H9 (cell line): Measurements from ENCODE around the gene WIF1. TPM values are rescaled to one million over a fixed set of nuclear protein-coding genes. Genes with fewer than 3 reads are reported as not detected.

ENCODE experiments used
- DNase-seq: peaks from one replicate; pipeline ENCODE4 v3.0.0-alpha.2; 2017
- H2AFZ ChIP-seq: one replicate; pipeline ENCODE4 v1.6.1; 2013; ENCODE audit warnings: mild to moderate bottlenecking, low read length, control low read depth, moderate library complexity
- H2AK5ac ChIP-seq: 2 replicates; pipeline ENCODE4 v1.6.1; 2013; ENCODE audit warnings: low read length, control low read depth, mixed read lengths; ENCODE audit not compliant: insufficient read length
- H2BK120ac ChIP-seq: one replicate; pipeline ENCODE4 v1.6.1; 2013; ENCODE audit warnings: low read depth, mild to moderate bottlenecking, low read length, control low read depth, inconsistent platforms; ENCODE audit not compliant: poor library complexity, severe bottlenecking
- H2BK12ac ChIP-seq: 2 replicates; pipeline ENCODE4 v1.6.1; 2013; ENCODE audit warnings: low read length, control low read depth, mixed read lengths, low read depth; ENCODE audit not compliant: insufficient read length
- H2BK15ac ChIP-seq: 2 replicates; pipeline ENCODE4 v1.6.1; 2013; ENCODE audit warnings: low read depth, low read length, control low read depth
- H2BK20ac ChIP-seq: one replicate; pipeline ENCODE4 v1.6.1; 2013; ENCODE audit warnings: low read depth, mild to moderate bottlenecking, low read length, control low read depth, inconsistent platforms; ENCODE audit not compliant: poor library complexity, severe bottlenecking
- H2BK5ac ChIP-seq: 2 replicates; pipeline ENCODE4 v1.6.1; 2013; ENCODE audit warnings: low read length, control low read depth, mixed read lengths; ENCODE audit not compliant: insufficient read length
- H3K14ac ChIP-seq: 2 replicates; pipeline ENCODE4 v1.6.1; 2013; ENCODE audit warnings: low read length, control low read depth; ENCODE audit not compliant: insufficient read depth
- H3K18ac ChIP-seq: 2 replicates; pipeline ENCODE4 v1.6.1; 2013; ENCODE audit warnings: low read depth, mild to moderate bottlenecking, mixed read lengths, low read length, control low read depth; ENCODE audit not compliant: insufficient read length
- H3K23ac ChIP-seq: 2 replicates; pipeline ENCODE4 v1.6.1; 2013; ENCODE audit warnings: low read length, control low read depth, mixed read lengths, low read depth; ENCODE audit not compliant: insufficient read length
- H3K23me2 ChIP-seq: 2 replicates; pipeline ENCODE4 v1.6.1; 2013; ENCODE audit warnings: low read depth, mild to moderate bottlenecking, mixed read lengths, low read length, control low read depth; ENCODE audit not compliant: insufficient read length, poor library complexity, severe bottlenecking
- H3K27ac ChIP-seq: 2 replicates; pipeline ENCODE4 v1.5.1; 2013; ENCODE audit warnings: low read length, control low read depth, mixed read lengths, low read depth; ENCODE audit not compliant: insufficient read length
- H3K27me3 ChIP-seq: 2 replicates; pipeline ENCODE4 v1.6.1; 2013; ENCODE audit warnings: low read length, control low read depth, inconsistent platforms; ENCODE audit not compliant: insufficient read depth
- H3K4ac ChIP-seq: 2 replicates; pipeline ENCODE4 v1.6.1; 2013; ENCODE audit warnings: low read depth, mild to moderate bottlenecking, control low read depth, inconsistent platforms, low read length, moderate library complexity
- H3K4me1 ChIP-seq: 2 replicates; pipeline ENCODE4 v1.6.1; 2013; ENCODE audit warnings: low read length, control low read depth, inconsistent platforms; ENCODE audit not compliant: insufficient read depth
- H3K4me2 ChIP-seq: 2 replicates; pipeline ENCODE4 v1.6.1; 2013; ENCODE audit warnings: low read length, control low read depth, mixed read lengths; ENCODE audit not compliant: insufficient read length, insufficient read depth
- H3K56ac ChIP-seq: 2 replicates; pipeline ENCODE4 v1.6.1; 2013; ENCODE audit warnings: low read depth, mild to moderate bottlenecking, mixed read lengths, low read length, control low read depth; ENCODE audit not compliant: insufficient read length
- H3K79me1 ChIP-seq: 2 replicates; pipeline ENCODE4 v1.6.1; 2013; ENCODE audit warnings: low read depth, mild to moderate bottlenecking, moderate library complexity, low read length, control low read depth, inconsistent platforms; ENCODE audit not compliant: insufficient read depth, poor library complexity, severe bottlenecking
- H3K79me2 ChIP-seq: 2 replicates; pipeline ENCODE4 v1.6.1; 2013; ENCODE audit warnings: low read length, control low read depth, inconsistent platforms; ENCODE audit not compliant: insufficient read depth
- H3K9ac ChIP-seq: 2 replicates; pipeline ENCODE4 v1.6.1; 2013; ENCODE audit warnings: low read length, control low read depth, mixed read lengths; ENCODE audit not compliant: insufficient read length; ENCODE audit errors: extremely low read depth
- H3K9me3 ChIP-seq: one replicate; pipeline ENCODE4 v1.6.1; 2013; ENCODE audit warnings: low read depth, low read length, inconsistent platforms; ENCODE audit not compliant: control insufficient read depth
- H3T11ph ChIP-seq: one replicate; pipeline ENCODE4 v1.6.1; 2013; ENCODE audit warnings: mild to moderate bottlenecking, low read length, control low read depth, inconsistent platforms
- H4K20me1 ChIP-seq: one replicate; pipeline ENCODE4 v1.6.1; 2013; ENCODE audit not compliant: control insufficient read depth, insufficient read length, insufficient read depth
- H4K5ac ChIP-seq: 2 replicates; pipeline ENCODE4 v1.6.1; 2013; ENCODE audit warnings: low read depth, mild to moderate bottlenecking, mixed read lengths, low read length, control low read depth; ENCODE audit not compliant: insufficient read length
- H4K8ac ChIP-seq: replicated peaks from 2 replicates; pipeline ENCODE4 v1.6.1; 2013; ENCODE audit warnings: low read length, control low read depth, mixed read lengths, low read depth; ENCODE audit not compliant: insufficient read length
- H4K91ac ChIP-seq: 2 replicates; pipeline ENCODE4 v1.6.1; 2013; ENCODE audit warnings: low read depth, mild to moderate bottlenecking, moderate library complexity, mixed read lengths, low read length, control low read depth; ENCODE audit not compliant: insufficient read length
- H3K27ac Mint-ChIP-seq, 3 experiments: 2 replicates in 2 of 3; 3 replicates in 1 of 3; pipeline ENCODE4 v1.8.0; 2020 to 2021; ENCODE audit warnings: mixed read lengths in 3 of 3, mild to moderate bottlenecking in 1 of 3, moderate library complexity in 1 of 3
- H3K27me3 Mint-ChIP-seq: 2 replicates; pipeline ENCODE4 v1.8.0; 2021; ENCODE audit warnings: low read depth, mild to moderate bottlenecking, moderate library complexity, mixed read lengths
- H3K36me3 Mint-ChIP-seq, 3 experiments: 2 replicates in 2 of 3; 3 replicates in 1 of 3; pipeline ENCODE4 v1.8.0; 2020 to 2021; ENCODE audit warnings: low read depth in 3 of 3, mixed read lengths in 3 of 3; ENCODE audit not compliant: insufficient read depth in 1 of 3
- H3K4me1 Mint-ChIP-seq, 2 experiments: 2 replicates each; pipeline ENCODE4 v1.8.0; 2020; ENCODE audit warnings: mixed read lengths in 2 of 2
- H3K4me3 Mint-ChIP-seq, 2 experiments: 2 replicates in 1 of 2; 3 replicates in 1 of 2; pipeline ENCODE4 v1.8.0; 2020 to 2021; ENCODE audit warnings: mild to moderate bottlenecking in 2 of 2, mixed read lengths in 2 of 2, moderate library complexity in 1 of 2
- H3K9me3 Mint-ChIP-seq, 2 experiments: 2 replicates in 1 of 2; 3 replicates in 1 of 2; pipeline ENCODE4 v1.8.0; 2020; ENCODE audit warnings: mild to moderate bottlenecking in 2 of 2, mixed read lengths in 2 of 2, moderate library complexity in 1 of 2
- CTCF ChIP-seq: fragments of 200-600 bp; sonication (generic); conservative IDR thresholded peaks from 3 replicates; pipeline ENCODE4 v1.8.0; 2021; ENCODE audit warnings: antibody characterized with exemption, mild to moderate bottlenecking
- WGBS: extraction: QIAGEN DNeasy Blood & Tissue Kit; methylation state at CpG from one replicate; pipeline ENCODE4 v1.1.7; 2013; ENCODE audit warnings: missing lambda C conversion rate, low lambda C conversion rate, mixed read lengths; ENCODE audit not compliant: insufficient read length; ENCODE audit errors: extremely low coverage; 5-methylcytosine and 5-hydroxymethylcytosine counted together
- long read RNA-seq: library from polyadenylated mRNA; unstranded; transcript quantifications from one replicate; pipeline ENCODE4 v2.0.0, GENCODE V29; 2020
- total RNA-seq: library from RNA; stranded (reverse); gene quantifications from 2 replicates; pipeline ENCODE4 v1.2.1, GENCODE V29; 2021

Gene WIF1
- 0.42 and 0.98 TPM in 2 replicates for total RNA-seq
- long read RNA-seq, partial matches to known transcripts, result 0 of 2 reads
- long read RNA-seq, other reads (novel, unspliced or antisense), result 0 of 2 reads

DNA sequence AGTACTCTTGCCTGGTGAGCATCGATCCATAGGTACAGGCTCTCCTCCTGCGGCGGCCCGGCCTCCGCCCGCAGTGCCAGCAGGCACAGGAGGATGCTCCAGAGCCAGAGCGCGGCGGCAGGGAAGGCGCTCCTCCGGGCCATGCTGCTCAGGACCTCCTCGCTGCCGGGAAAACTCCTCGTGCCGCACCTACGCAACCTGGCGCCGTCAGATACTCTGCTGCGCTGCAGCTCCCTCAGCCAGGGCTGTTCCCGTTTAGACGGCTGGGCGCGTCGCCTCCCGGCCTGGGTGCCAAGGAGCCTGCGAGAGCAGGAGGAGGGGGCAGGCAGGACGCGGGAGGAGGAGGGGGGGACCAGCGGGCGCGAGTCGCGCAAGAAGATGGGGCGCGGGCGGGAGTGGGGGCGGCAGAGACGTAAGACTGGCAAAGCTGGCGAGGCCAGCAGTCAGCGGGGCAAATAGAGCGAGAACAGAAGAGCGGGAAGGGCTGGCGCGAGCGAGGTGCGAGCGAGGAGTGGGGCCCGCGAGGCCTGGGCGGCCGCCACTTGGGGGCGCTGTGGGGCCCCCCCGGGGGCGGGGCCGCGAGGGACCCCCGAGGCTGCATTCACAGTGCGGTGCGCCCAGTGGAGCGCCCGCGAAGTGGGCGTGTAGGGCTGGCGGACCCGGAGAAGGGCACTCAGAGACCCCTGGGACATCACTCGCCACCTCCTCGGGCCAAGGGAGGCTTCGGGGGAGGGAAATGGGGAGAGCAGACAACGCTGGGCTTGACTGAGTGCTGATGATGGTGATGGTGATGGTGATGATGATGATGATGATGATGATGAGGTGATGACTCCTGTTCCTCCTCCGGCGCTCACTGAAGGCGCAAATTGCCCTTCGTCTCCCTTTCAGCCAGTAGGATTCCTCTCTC lies at the start of gene WIF1:
Gene WIF1, minus strand, starts transcription at position 257 of the 907 bp plus-strand sequence. Its CDS starts 114 bp downstream, at position 143.
- H3T11ph ChIP-seq, result no peak within 1 kb of the TSS
- peaks cover 2% of the 10 kb centered on the region; the same call in 1 of the 2 replicates for H3K27me3 ChIP-seq
- H3K23ac ChIP-seq, result no peak within 1 kb of the TSS
- H3K23me2 ChIP-seq, result peaks cover 5% of the 10 kb centered on the region
- H4K20me1 ChIP-seq, result no peaks in the 10 kb centered on the region
- Mint-ChIP-seq H3K36me3 (no peaks in the 10 kb centered on the region), H3K4me3 (peak within 1 kb of the TSS; percentile 49 to 75), H3K27me3 (peaks cover 58% of the 10 kb centered on the region), H3K4me1 (peaks cover 4 to 5% of the 10 kb centered on the region in 2 experiments; a peak in 1 of 4 replicates), H3K27ac (peak within 1 kb of the TSS in 1 of 3 experiments; percentile 18; a peak in 1 of 7 replicates), H3K9me3 (no peaks in the 10 kb centered on the region)
- H3K79me2 ChIP-seq, result no peaks in the 10 kb centered on the region
- no peak within 1 kb of the TSS for H2AFZ ChIP-seq
- no peak within 1 kb of the TSS for H4K91ac ChIP-seq
- no peak within 1 kb of the TSS for H4K5ac ChIP-seq
- H3K9ac ChIP-seq, result no peak within 1 kb of the TSS
- H2BK20ac ChIP-seq, result no peak within 1 kb of the TSS
- H3K9me3 ChIP-seq, result no peaks in the 10 kb centered on the region
- H3K18ac ChIP-seq, result no peak within 1 kb of the TSS
- peak; percentile 90 for TF ChIP-seq CTCF
- H2BK120ac ChIP-seq, result no peak within 1 kb of the TSS
- no peak within 1 kb of the TSS for H4K8ac ChIP-seq
- DNase-seq, result peak; percentile 89
- H3K4me2 ChIP-seq, result peak within 1 kb of the TSS; percentile 31
- no peak within 1 kb of the TSS for H3K27ac ChIP-seq
- no peaks in the 10 kb centered on the region for H3K4me1 ChIP-seq
- no peak within 1 kb of the TSS for H3K4ac ChIP-seq
- no peak within 1 kb of the TSS; the same call in 1 of the 2 replicates for H3K14ac ChIP-seq
- H3K56ac ChIP-seq, result no peak within 1 kb of the TSS
- H2AK5ac ChIP-seq, result no peak within 1 kb of the TSS
- H2BK5ac ChIP-seq, result no peak within 1 kb of the TSS
- WGBS, result no CpG with 5 or more reads among the region's 73 CpGs
- no peaks in the 10 kb centered on the region for H3K79me1 ChIP-seq
- no peak within 1 kb of the TSS for H2BK15ac ChIP-seq
- no peak within 1 kb of the TSS for H2BK12ac ChIP-seq
